Measurements from ENCODE around the gene ATP5PO.
"Not testable (repeated sequence)": the region's sequence is repeated elsewhere in the genome, so short reads cannot be mapped to it uniquely, and the experiment has no call there.

ATP5PO gene

GRCh38 chr21:33871171-33871570 is 44.4 kb downstream of the ATP5PO start:
- DNase-seq (ENCODE audit: low read depth): peak; percentile 71
- no peak overlapping the region for H3K4me3 ChIP-seq (ENCODE audit: low read depth, low read length)
- TF ChIP-seq CTCF (conservative IDR thresholded peaks at IDR 0.05; ENCODE audit: low read depth, low read length): no peak

DNA sequence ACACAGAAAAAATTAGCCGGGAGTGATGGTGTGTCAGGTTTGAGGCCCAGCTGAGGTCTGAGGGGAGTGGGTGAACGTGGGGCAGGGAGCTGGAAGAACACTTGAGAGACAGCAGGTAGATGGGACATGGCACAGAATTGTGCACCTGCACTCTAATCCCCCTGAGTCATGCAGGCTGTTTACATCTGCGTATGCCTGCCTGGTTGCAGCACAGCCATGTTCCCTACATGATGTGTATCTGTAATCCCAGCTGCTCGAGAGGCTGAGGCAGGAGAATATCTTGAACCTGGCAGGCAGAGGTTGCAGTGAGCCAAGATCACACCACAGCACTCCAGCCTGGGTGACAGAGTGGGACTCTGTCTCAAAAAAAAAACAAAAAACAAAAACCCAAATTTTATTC is 44.8 kb downstream of the ATP5PO start:
- H3K4me3 ChIP-seq (ENCODE audit: low read depth, low read length): no peak overlapping the region
- TF ChIP-seq CTCF (conservative IDR thresholded peaks at IDR 0.05; ENCODE audit: low read depth, low read length): no peak
- DNase-seq (ENCODE audit: low read depth): peak; percentile 27

DNA sequence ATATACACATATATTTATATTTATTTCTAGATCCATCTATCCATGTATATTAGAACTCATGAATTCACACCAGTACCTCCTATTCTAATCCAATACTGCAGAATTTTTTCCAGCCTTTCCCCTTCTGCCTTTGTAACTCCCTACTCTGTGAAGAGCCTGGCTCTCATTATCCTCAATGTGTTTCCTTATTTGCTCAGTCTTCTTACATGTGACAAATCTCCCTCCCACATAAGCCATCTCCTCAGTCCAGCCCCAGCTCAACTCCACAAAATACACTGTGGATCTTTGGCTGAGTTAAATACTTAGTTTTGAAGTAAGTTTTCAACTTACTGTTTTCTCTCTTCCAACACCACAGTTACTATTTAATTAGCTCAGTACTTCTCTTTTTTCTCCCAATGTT is 45.7 kb downstream of the ATP5PO start:
- H3K4me3 ChIP-seq (ENCODE audit: low read depth, low read length): no peak overlapping the region
- TF ChIP-seq CTCF (conservative IDR thresholded peaks at IDR 0.05; ENCODE audit: low read depth, low read length): no peak
- DNase-seq (ENCODE audit: low read depth): no peak

DNA sequence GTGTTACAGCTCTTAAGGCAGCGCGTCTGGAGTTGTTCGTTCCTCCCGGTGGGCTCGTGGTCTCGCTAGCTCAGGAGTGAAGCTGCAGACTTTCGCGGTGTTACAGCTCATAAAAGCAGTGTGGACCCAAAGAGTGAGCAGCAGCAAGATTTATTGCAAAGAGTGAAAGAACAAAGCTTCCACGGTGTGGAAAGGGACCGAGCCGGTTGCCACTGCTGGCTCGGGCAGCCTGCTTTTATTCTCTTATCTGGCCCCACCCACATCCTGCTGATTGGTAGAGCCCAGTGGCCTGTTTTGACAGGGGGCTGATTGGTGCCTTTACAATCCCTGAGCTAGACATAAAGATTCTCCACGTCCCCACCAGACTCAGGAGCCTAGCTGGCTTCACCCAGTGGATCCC is 47.7 kb downstream of the ATP5PO start:
- not testable (repeated sequence) for DNase-seq (ENCODE audit: low read depth); H3K4me3 ChIP-seq (ENCODE audit: low read depth, low read length)

GRCh38 chr21:33866826-33867225 is 48.8 kb downstream of the ATP5PO start:
- TF ChIP-seq CTCF (conservative IDR thresholded peaks at IDR 0.05; ENCODE audit: low read depth, low read length): no peak
- H3K4me3 ChIP-seq (ENCODE audit: low read depth, low read length): no peak overlapping the region
- no peak for DNase-seq (ENCODE audit: low read depth)

DNA sequence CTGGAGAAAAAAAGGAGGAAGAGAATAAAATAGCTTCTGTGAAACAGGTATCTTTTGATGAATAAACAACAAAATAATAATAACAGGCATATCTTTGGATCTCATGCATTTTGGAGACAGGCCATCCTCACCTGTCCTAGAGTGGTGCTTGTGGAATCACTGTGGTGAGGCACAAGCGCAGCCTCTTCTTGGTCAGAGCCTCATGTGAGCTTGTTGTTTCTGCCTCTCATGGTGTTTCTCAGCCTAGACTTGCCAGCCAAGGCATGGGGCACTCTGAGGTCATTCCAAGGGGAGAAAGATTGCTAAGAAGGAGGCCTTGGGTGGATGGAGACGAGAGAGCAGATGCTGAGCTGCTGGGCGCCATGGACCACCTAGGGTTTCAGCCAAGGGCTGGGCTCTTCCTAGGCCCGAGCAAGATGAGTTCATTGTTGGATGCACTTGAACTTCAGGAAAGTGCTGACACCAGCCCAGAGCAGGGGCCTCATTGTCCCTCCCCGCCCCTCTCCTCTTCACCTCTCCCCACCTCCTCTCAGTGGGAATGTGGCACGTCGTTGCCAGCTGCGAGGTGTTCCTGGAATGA is 49.5 kb downstream of the ATP5PO start:
- DNase-seq (ENCODE audit: low read depth): no peak
- H3K4me3 ChIP-seq (ENCODE audit: low read depth, low read length): no peak overlapping the region
- no peak for TF ChIP-seq CTCF (conservative IDR thresholded peaks at IDR 0.05; ENCODE audit: low read depth, low read length)

- no peak for DNase-seq (ENCODE audit: low read depth)
- TF ChIP-seq CTCF (conservative IDR thresholded peaks at IDR 0.05; ENCODE audit: low read depth, low read length): no peak
- no peak overlapping the region for H3K4me3 ChIP-seq (ENCODE audit: low read depth, low read length)
Observed at GRCh38 chr21:33865176-33865575, 50.4 kb downstream of the ATP5PO start.

Data from choroid plexus epithelial cell (primary cell).